T-cell (primary cell): ENCODE results near the gene KLF9. TPM values are rescaled to one million over a fixed set of nuclear protein-coding genes. Genes with fewer than 3 reads are reported as not detected.

ENCODE experiments used
- ATAC-seq, 4 experiments: fragments of 200-7000 bp in 3 of 4; fragments of 150-1000 bp in 1 of 4; cut with Tn5 transposase; replicated peaks in 1 of 4; 1 replicate in 3 of 4; 2 replicates in 1 of 4; pipeline ENCODE4 v1.10.0; 2021; ENCODE audit warnings: moderate library complexity in 3 of 4, mild to moderate bottlenecking in 2 of 4, moderate number of reproducible peaks in 1 of 4
- CTCF ChIA-PET, 2 donors: fragments of 300-600 bp; sonication (Branson Sonifier 250); formaldehyde crosslinking; loops; one replicate each; lab custom pipeline; 2022; ENCODE audit warnings: antibody characterized with exemption in 2 of 2; lab: Charles Lee
- POLR2A ChIA-PET, 2 donors: fragments of 300-600 bp; sonication (Branson Sonifier 250); formaldehyde crosslinking; loops; one replicate each; lab custom pipeline; 2022; ENCODE audit warnings: antibody characterized with exemption in 2 of 2; lab: Charles Lee
- DNase-seq, 35 experiments: peaks; one replicate each; pipeline versions ENCODE4 v3.0.0 to v3.0.0-alpha.2; 2013 to 2023
- H3K27ac ChIP-seq: one replicate; pipeline ENCODE4 v1.5.1; 2013; ENCODE audit warnings: low read length
- H3K27me3 ChIP-seq, 2 experiments: replicated peaks in 1 of 2; 1 replicate in 1 of 2; 2 replicates in 1 of 2; pipeline versions ENCODE4 v1.6.1 to v1.7.0; 2013; ENCODE audit warnings: low read length in 1 of 2, mixed read lengths in 1 of 2; ENCODE audit not compliant: control insufficient read depth in 2 of 2, insufficient read depth in 2 of 2; ENCODE audit errors: extremely low read depth in 1 of 2
- H3K36me3 ChIP-seq, 2 donors: 1 replicate in 1 of 2; 2 replicates in 1 of 2; pipeline versions ENCODE4 v1.6.1 to v1.7.0; 2013; ENCODE audit warnings: low read length in 1 of 2; ENCODE audit not compliant: control insufficient read depth in 2 of 2, insufficient read depth in 1 of 2; ENCODE audit errors: extremely low read depth in 1 of 2
- H3K4me1 ChIP-seq, 2 experiments: 1 replicate in 1 of 2; 2 replicates in 1 of 2; pipeline versions ENCODE4 v1.6.1 to v1.7.0; 2013; ENCODE audit warnings: low read length in 2 of 2, mixed read lengths in 1 of 2; ENCODE audit not compliant: insufficient read depth in 2 of 2, control insufficient read depth in 1 of 2; ENCODE audit errors: extremely low read depth in 1 of 2
- H3K4me3 ChIP-seq, 2 donors: 1 replicate in 1 of 2; 2 replicates in 1 of 2; pipeline versions ENCODE4 v1.5.1 to v1.7.0; 2013; ENCODE audit warnings: mild to moderate bottlenecking in 2 of 2, low read length in 1 of 2, moderate library complexity in 1 of 2; ENCODE audit not compliant: control insufficient read depth in 1 of 2; ENCODE audit errors: extremely low read depth in 1 of 2
- H3K9me3 ChIP-seq: 2 replicates; pipeline ENCODE4 v1.7.0; 2013
- H3K27ac Mint-ChIP-seq, 2 donors: one replicate each; pipeline ENCODE4 v1.8.0; 2020 to 2021; ENCODE audit warnings: mild to moderate bottlenecking in 2 of 2, mixed read lengths in 2 of 2
- H3K27me3 Mint-ChIP-seq, 2 donors: one replicate each; pipeline ENCODE4 v1.8.0; 2021 to 2022; ENCODE audit warnings: mixed read lengths in 2 of 2
- H3K36me3 Mint-ChIP-seq: one replicate; pipeline ENCODE4 v1.8.0; 2021; ENCODE audit warnings: mixed read lengths
- H3K4me1 Mint-ChIP-seq, 3 donors: one replicate each; pipeline ENCODE4 v1.8.0; 2020 to 2022; ENCODE audit warnings: mixed read lengths in 3 of 3, mild to moderate bottlenecking in 1 of 3
- H3K4me3 Mint-ChIP-seq, 3 donors: one replicate each; pipeline ENCODE4 v1.8.0; 2020 to 2022; ENCODE audit warnings: mild to moderate bottlenecking in 3 of 3, mixed read lengths in 3 of 3, moderate library complexity in 3 of 3
- H3K9me3 Mint-ChIP-seq, 3 donors: one replicate each; pipeline ENCODE4 v1.8.0; 2020 to 2022; ENCODE audit warnings: mixed read lengths in 3 of 3
- WGBS: methylation state at CpG from one replicate; pipeline ENCODE4 v1.1.5; 2013; ENCODE audit warnings: missing lambda C conversion rate; ENCODE audit not compliant: insufficient coverage; 5-methylcytosine and 5-hydroxymethylcytosine counted together
- total RNA-seq, 35 experiments: library from RNA in 6 of 35; stranded (reverse) in 6 of 35; fragments of 120-200 nt in 1 of 35; gene quantifications; one replicate each; pipeline versions ENCODE4 v1.2.1 to v1.2.4 and lab custom pipeline; 2013 to 2026

The KLF9 gene
- total RNA-seq, 5 donors from 2014 or later (not counting 1 experiment from before 2014, with no cell fraction given): 21.7 to 91.7 (median 23.6) TPM

DNA sequence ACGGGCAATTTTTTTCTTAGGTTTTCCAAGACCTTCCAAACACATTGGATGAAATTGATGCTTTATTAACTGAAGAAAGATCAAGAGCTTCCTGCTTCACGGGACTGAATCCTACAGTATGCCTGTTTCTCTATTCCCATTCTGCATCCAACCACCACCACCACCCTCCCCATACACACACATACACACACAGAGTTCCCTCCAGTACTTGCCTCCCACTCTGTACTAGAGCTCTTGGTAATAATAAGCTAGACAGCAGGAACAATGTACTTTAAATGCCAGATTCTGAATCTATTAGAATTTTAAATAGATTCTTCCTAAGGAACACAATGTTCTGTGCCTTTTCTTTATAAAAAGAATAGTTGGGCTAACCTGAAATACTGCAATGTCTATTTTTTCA, 67.4 kb downstream of the KLF9 start:
- Histone ChIP-seq H3K9me3 (no peaks in the 10 kb centered on the region), H3K4me3 (no peak overlapping the region), H3K4me1 (no peaks in the 10 kb centered on the region), H3K27ac (no peak overlapping the region), H3K36me3 (peaks cover 3 to 49% of the 10 kb centered on the region in 2 donors), H3K27me3 (no peaks in the 10 kb centered on the region)
- 100% methylated on average over 1 of the region's 2 CpGs for WGBS
- POLR2A ChIA-PET: interaction anchor here in 1 of 2 donors (0.5 kb wide), 1 partner anchor 47 kb away, joined by 4 read pairs; no protein-coding TSS in a partner anchor
- DNase-seq: no peak
- no peaks in the 10 kb centered on the region for H3K27me3 Mint-ChIP-seq
- no peaks in the 10 kb centered on the region for H3K4me1 Mint-ChIP-seq
- H3K36me3 Mint-ChIP-seq: peaks cover 29% of the 10 kb centered on the region
- no peak overlapping the region for H3K4me3 Mint-ChIP-seq
- H3K27ac Mint-ChIP-seq: peak overlapping the region in 1 of 2 donors; percentile 39
- CTCF ChIA-PET: interaction anchor here (0.5 to 1.0 kb wide), 4 partner anchors 19 to 1718 kb away, joined by 3 to 4 read pairs (median 4); no protein-coding TSS in a partner anchor
- ATAC-seq: no peak
- H3K9me3 Mint-ChIP-seq: no peaks in the 10 kb centered on the region

DNA sequence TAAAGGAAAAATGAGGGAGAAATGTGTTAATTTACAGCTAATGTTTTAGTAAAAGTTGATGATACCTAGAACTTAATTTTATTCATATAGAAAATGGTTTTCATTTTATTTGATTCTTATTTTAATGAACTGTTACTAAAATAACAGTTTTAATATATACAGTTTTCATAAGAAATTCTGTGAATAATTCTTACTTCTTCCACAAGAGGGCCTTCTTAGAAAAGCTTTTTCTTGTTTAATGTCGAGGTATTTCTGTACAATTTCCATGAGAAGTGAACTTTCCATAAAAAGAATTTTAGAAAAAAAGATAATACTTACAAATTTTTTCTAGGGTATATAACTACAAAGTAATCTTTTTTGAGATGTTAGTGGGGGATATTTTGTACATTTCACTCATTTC, 73.9 kb downstream of the KLF9 start:
- Histone ChIP-seq H3K4me3 (no peak overlapping the region), H3K27me3 (no peaks in the 10 kb centered on the region), H3K36me3 (peaks cover 2 to 6% of the 10 kb centered on the region in 2 donors), H3K9me3 (no peaks in the 10 kb centered on the region), H3K27ac (no peak overlapping the region), H3K4me1 (no peaks in the 10 kb centered on the region)
- no CpG with 5 or more reads among the region's 1 CpG for WGBS
- Mint-ChIP-seq H3K27ac (no peak overlapping the region), H3K27me3 (no peaks in the 10 kb centered on the region), H3K4me1 (peaks cover 0 to 2% (median 0%) of the 10 kb centered on the region in 3 donors), H3K4me3 (no peak overlapping the region), H3K36me3 (peaks cover 12% of the 10 kb centered on the region), H3K9me3 (no peaks in the 10 kb centered on the region)
- peak in 1 of 35 experiments; percentile 45 for DNase-seq
- ATAC-seq: no peak
- ChIA-PET POLR2A (interaction anchor here in 1 of 2 donors (0.7 to 0.9 kb wide), 2 partner anchors 15 to 81 kb away, joined by 3 read pairs; no protein-coding TSS in a partner anchor), CTCF (interaction anchor here (0.6 to 3.6 kb wide), 15 partner anchors 10 to 264 kb away, joined by 3 to 54 read pairs (median 5); no protein-coding TSS in a partner anchor)

Other genes with a start within 250 kb of the KLF9 start
- 10 to 100 TPM; 31.6 to 35.5 (median 34.5) TPM for gene SMC5, start 155.7 kb downstream of the KLF9 start, total RNA-seq